ENCODE measurements around the gene ZNF181. TPM values are rescaled to one million over a fixed set of nuclear protein-coding genes. Genes with fewer than 3 reads are reported as not detected.

The ZNF181 gene
- total and polyA plus RNA-seq, 2 experiments from 2014 or later, result 11.5 to 14.5 TPM

- TF ChIP-seq EZH2 (IDR thresholded peaks at IDR 0.05; ENCODE audit: borderline replicate concordance) (no peak), CTCF (IDR thresholded peaks at IDR 0.05; ENCODE audit: poor library complexity) (no peak), EZH2phosphoT487 (IDR thresholded peaks at IDR 0.05; ENCODE audit: low read depth, severe bottlenecking, unreplicated experiment) (no peak)
- Histone ChIP-seq H4K20me1 (ENCODE audit: insufficient read depth, poor library complexity, severe bottlenecking) (no peaks in the 10 kb centered on the region), H3K27ac (no peak overlapping the region), H3K79me2 (no peaks in the 10 kb centered on the region), H3K9me3 (ENCODE audit: low read depth) (peaks cover 12% of the 10 kb centered on the region), H3K36me3 (replicated peaks; ENCODE audit: insufficient read depth, low read depth) (no peaks in the 10 kb centered on the region), H3K4me1 (ENCODE audit: insufficient read depth) (no peaks in the 10 kb centered on the region), H3K4me2 (no peak overlapping the region), H3K27me3 (no peaks in the 10 kb centered on the region), H2AFZ (no peak overlapping the region), H3K9me2 (replicated peaks; ENCODE audit: insufficient read depth) (no peaks in the 10 kb centered on the region), H3K4me3 (no peak overlapping the region)
- no peak for DNase-seq (ENCODE audit: low spot score)
- WGBS (ENCODE audit: low lambda C conversion rate, missing lambda C conversion rate), result 61% methylated on average over 6 of the region's 6 CpGs
These were observed 22.2 kb upstream of the ZNF181 start for GRCh38 chr19:34711890-34712289.

GRCh38 chr19:34712395-34713261 is 21.4 kb upstream of the ZNF181 start:
- H3K79me2 ChIP-seq, result no peaks in the 10 kb centered on the region
- 40% methylated on average over 11 of the region's 11 CpGs for WGBS (ENCODE audit: low lambda C conversion rate, missing lambda C conversion rate)
- H3K27ac ChIP-seq, result no peak overlapping the region
- no peak overlapping the region for H3K4me2 ChIP-seq
- peaks cover 12% of the 10 kb centered on the region for H3K9me3 ChIP-seq (ENCODE audit: low read depth)
- H3K9me2 ChIP-seq (replicated peaks; ENCODE audit: insufficient read depth), result no peaks in the 10 kb centered on the region
- no peak overlapping the region for H2AFZ ChIP-seq
- H3K36me3 ChIP-seq (replicated peaks; ENCODE audit: insufficient read depth, low read depth), result no peaks in the 10 kb centered on the region
- DNase-seq (ENCODE audit: low spot score), result peak; percentile 83
- H4K20me1 ChIP-seq (ENCODE audit: insufficient read depth, poor library complexity, severe bottlenecking), result no peaks in the 10 kb centered on the region
- no peaks in the 10 kb centered on the region for H3K27me3 ChIP-seq
- H3K4me1 ChIP-seq (ENCODE audit: insufficient read depth), result no peaks in the 10 kb centered on the region
- H3K4me3 ChIP-seq, result no peak overlapping the region
- peak; percentile 64 for TF ChIP-seq CTCF (IDR thresholded peaks at IDR 0.05; ENCODE audit: poor library complexity)
- TF ChIP-seq EZH2 (IDR thresholded peaks at IDR 0.05; ENCODE audit: borderline replicate concordance), result no peak
- TF ChIP-seq EZH2phosphoT487 (IDR thresholded peaks at IDR 0.05; ENCODE audit: low read depth, severe bottlenecking, unreplicated experiment), result no peak

GRCh38 chr19:34713262-34713637 is 20.8 kb upstream of the ZNF181 start:
- DNase-seq (ENCODE audit: low spot score), result no peak
- H2AFZ ChIP-seq, result no peak overlapping the region
- H4K20me1 ChIP-seq (ENCODE audit: insufficient read depth, poor library complexity, severe bottlenecking), result no peaks in the 10 kb centered on the region
- H3K4me1 ChIP-seq (ENCODE audit: insufficient read depth), result no peaks in the 10 kb centered on the region
- TF ChIP-seq CTCF (IDR thresholded peaks at IDR 0.05; ENCODE audit: poor library complexity) (no peak), EZH2 (IDR thresholded peaks at IDR 0.05; ENCODE audit: borderline replicate concordance) (no peak), EZH2phosphoT487 (IDR thresholded peaks at IDR 0.05; ENCODE audit: low read depth, severe bottlenecking, unreplicated experiment) (no peak)
- peaks cover 12% of the 10 kb centered on the region for H3K9me3 ChIP-seq (ENCODE audit: low read depth)
- H3K27me3 ChIP-seq, result no peaks in the 10 kb centered on the region
- no peak overlapping the region for H3K4me3 ChIP-seq
- no peaks in the 10 kb centered on the region for H3K9me2 ChIP-seq (replicated peaks; ENCODE audit: insufficient read depth)
- no peak overlapping the region for H3K27ac ChIP-seq
- H3K4me2 ChIP-seq, result no peak overlapping the region
- no peaks in the 10 kb centered on the region for H3K36me3 ChIP-seq (replicated peaks; ENCODE audit: insufficient read depth, low read depth)
- H3K79me2 ChIP-seq, result no peaks in the 10 kb centered on the region
- 70% methylated on average over 2 of the region's 2 CpGs for WGBS (ENCODE audit: low lambda C conversion rate, missing lambda C conversion rate)

Data from hepatocyte (in vitro differentiated cells).